ENCODE data around the gene ST6GALNAC3.
"Not testable (repeated sequence)": the region's sequence is repeated elsewhere in the genome, so short reads cannot be mapped to it uniquely, and the experiment has no call there.

Gene ST6GALNAC3

DNA sequence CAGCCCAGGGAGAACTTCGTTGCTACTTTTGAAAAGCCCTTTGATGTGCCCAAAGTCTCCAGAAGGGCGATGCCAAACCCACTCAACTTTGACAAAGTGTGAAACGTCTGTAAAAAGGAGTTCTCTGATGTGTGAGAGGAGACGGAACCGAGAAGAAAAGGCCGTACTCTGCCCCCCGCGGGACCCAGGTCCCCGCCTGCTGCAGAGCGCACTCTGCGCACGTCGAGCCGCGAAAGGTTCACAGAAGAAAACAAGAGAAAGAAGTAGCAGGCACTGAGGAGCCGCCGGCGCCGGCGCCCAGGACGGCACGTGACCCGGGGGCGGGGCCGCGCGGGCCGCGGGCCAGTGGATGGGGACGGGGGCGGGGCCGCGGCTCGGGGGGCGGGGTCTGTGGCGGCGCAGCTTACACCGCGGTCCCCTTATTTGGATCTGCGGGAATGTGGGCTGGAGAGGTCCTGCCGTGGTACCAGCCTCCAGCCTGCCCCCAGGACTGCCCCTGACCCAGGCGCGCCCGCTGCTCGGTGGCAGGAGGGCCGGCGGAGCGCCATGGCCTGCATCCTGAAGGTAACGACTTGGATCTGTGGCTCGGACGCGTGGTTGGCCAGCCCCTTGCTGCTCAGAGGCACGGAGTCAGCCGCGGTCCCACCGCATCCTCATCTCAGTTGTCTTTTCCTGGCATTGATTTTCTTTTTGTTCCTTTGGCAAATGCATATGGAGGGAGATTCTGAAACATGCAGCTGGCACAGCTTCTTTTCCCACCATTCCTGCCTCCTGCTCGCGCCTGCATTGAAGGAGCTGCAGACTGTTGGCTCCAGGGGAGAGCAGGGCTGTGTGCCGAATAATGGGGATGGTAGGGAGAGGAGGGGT, at the start of gene ST6GALNAC3:
Gene ST6GALNAC3 (plus strand): TSS at position 426 of the 867 bp plus-strand sequence.
- ATAC-seq = peak; percentile 91 to 94

DNA sequence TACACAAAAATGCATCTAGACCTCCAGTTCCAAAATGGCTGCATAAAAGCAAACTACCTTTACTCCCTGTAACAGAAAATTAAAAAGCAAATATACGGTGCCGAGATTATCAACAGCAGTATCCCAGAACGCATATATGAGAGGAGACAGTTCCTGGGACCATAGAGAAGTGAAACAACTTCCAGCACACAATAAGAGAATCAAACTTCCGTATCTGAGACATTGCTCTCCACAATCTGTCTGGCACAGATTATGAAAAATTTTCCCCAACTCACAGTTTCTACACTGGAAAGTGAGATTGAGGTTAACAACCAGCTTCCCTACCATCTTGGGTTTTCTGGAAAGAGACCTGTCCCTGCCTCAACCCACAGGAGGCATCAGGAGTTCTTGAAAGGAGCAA, 47.2 kb upstream of the ST6GALNAC3 start:
- ATAC-seq = no peak

DNA sequence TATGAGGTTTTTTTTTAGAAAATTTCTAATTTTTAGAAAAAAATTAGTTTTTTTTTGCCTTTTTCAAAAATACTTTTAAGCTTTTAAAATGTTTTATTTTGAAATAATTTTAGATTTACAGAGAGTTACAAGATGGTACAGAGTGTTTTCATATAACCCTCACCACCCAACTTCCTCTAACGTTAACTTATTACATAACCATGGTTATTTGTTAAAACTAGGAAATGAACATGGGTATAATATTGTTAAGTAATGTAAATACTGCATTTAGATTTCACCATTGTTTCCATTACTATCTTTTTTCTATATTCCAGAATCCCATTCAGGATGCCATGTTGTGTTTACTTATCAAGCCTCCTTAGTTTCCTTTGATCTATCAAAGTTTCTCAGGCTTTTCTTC, 45.2 kb upstream of the ST6GALNAC3 start:
- no peak for ATAC-seq

DNA sequence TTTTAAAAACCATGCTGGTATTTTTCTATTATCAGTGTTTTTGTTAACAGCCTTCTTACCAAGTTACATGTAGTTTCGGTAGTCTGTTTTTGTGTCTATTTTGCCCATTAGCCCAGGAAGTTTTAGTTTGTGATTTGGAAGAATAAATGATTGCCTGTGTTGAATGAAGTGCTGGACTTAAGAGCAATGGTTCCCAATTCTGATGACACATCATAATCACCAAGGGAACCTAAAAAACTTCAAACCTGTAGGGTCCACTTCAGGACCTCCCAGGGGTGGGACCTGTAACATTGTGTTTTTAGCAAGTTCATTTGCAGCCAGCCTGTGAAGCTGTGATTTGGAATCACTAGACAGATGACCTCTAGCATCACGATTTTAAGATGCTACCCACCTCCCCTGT, 43.0 kb upstream of the ST6GALNAC3 start:
- no peak for ATAC-seq

DNA sequence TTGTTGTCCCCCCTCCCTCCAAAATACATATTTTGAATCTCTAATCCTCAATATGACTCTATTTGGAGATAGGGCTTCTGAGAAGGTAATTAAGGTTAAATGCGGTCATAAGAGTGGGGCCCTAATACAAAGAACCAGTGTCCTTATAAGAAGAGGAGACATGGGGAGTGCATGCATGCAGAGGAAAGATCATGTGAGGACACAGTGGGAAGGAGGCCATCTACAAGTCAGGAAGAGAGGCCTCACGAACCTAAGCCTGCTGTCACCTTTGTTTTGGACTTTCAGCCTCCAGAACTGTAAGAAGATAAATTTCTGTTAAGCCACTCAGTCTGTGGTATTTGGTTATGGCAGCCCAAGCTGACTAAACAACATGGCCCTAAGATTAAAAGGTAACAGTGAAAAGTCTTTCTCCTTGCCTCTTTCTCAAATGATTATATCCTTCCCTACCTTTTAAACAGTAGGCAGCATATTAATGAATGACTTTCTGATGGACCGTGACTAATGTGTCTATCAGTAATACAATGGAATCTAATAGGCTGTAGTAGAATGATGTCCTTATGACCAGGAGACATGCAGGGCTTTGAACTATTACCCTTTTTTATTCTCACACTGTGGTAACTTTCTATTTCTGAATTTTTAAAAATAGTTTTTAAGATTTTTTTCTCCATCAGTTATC, 40.6 kb upstream of the ST6GALNAC3 start:
- ATAC-seq = no peak

DNA sequence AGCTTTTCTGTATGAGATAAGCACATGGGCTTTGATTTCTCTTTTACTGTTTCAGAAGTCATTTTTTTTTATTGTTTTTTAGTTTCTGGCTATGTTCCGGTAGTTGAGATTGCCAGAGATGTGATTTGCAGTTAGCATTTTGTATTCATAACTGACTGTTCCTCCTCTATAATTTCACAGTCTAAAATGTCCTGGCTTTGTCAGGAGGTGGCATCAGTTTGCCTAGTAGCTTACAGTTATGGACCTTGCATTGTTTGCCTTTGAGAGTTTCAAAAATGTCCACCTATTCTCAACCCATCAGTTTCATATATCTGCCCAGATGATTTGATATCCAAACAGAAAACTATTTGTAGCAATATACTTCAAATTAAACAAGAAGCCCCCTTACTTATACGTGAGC, 39.5 kb upstream of the ST6GALNAC3 start:
- ATAC-seq = no peak

DNA sequence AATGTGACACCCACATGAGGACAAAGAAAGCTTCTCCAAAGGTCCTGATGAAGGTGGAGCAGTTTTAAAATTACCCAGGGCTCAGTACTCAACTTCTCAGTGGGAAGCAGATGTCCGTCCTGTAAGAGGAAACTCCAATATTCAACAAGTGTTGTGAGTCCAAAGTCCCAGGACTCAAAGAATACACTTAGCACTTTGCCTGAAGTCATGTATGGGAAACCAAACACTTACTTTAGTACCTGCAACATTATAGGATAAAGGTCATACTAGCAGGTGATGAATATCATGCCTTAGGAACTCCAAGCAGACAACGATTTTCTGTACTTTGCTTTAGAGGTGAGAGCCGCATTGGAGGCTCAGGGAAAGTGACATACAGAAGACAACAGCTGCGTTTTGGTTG, 37.2 kb upstream of the ST6GALNAC3 start:
- no peak for ATAC-seq

DNA sequence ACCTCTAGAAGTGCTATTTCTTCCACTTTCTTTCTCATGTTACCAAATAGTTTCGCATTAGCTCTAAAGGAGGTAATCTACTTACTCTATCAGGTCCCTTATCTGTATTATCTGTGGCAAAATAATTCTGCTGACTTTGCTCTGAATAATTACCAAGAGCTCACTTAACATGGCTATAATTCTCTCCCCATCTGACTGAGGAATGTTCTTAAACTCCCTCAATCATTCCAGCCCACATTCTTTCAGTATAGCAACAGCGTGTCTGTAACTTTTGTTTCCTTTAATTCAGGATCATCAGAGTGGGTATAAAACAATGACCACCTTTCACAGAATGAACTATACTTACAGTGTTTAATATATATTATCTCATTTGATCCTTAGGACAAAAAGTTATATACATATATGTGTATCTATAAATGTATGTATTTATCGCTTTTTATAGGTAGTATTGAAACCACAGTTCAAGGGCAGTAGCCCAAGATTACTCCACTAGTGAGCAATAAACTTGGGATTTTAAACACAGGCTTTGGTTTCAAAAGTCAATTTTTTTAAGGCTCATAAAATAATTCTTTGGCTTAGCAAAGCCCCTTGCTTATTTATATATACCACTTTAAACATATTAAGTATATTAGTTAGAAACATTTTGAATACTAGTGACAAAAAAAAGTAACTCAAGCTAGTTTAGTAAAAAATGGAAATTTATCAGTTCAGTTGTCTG, 36.1 kb upstream of the ST6GALNAC3 start:
- no peak for ATAC-seq

DNA sequence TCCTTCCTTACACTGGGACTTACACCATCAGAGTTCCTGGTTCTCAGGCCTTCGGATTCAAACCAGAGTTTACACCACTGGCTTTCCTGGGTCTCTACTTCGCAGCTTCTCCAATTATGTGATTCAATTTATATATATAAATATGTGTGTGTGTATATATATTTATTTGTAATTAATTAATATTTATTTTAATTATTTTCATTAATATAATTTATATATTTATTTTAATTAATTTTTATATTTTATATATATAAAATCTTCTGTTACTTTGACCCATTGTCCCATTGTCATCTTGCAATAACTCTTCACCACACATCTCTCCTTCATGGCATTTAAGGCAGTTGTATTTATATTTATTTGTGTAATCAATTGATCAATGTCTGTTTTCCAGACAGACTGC, 28.4 kb upstream of the ST6GALNAC3 start:
- ATAC-seq = no peak

DNA sequence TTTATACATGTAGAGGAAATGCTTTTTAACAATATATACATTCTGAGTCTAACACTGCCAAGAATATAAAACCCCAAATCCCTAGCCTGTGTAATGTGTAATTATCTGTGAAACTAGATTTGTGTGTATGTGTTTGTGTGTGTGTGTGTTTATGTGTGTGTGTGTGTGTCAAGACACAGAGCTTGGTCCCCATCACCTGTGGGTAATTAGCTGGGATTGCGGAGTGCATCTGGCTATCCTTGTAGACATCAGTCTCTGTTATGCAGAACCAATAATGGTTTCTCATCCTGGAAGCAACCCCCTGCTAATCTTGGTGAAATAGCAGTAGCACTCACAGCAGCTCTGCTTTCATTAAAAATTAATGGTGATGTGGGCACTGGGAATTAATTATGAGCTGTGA, 26.3 kb upstream of the ST6GALNAC3 start:
- ATAC-seq = no peak

DNA sequence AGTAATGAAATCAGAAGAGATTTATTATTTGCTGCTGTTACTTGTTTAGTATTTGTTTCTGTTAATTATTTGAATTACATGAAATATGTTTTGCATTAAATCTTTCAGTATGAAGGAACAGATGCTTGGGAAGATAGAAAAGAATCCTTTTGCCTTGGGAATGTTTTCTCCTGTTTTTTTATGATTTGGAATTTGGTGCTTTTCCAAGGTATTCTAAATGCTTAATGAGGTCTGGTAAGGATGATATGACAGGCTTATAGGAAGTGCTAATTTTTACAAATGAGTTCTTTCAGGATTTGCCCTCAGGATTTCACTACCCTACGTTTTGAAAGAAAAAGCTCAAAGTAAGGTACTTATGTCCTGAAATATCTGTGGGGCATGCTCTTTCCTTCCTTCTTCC, 25.6 kb upstream of the ST6GALNAC3 start:
- no peak for ATAC-seq

DNA sequence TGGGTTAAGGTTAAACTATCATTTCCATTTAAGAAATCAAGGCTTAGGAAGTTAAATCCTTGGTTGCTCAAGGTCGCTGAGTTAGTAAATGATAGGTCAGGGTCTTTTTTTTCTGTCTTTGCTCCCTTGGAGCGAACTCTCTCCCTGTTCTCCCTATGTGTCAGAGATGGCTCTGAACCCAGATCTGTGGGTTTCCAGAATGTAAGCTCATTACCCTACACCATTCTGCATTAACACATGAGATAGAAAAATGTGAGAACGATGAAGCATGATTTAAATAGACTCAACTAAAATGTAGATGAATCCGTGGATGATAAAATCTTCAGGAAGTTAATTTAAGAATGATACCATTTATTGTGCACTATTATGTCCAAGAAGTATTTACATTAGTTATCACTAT, 25.0 kb upstream of the ST6GALNAC3 start:
- no peak for ATAC-seq

DNA sequence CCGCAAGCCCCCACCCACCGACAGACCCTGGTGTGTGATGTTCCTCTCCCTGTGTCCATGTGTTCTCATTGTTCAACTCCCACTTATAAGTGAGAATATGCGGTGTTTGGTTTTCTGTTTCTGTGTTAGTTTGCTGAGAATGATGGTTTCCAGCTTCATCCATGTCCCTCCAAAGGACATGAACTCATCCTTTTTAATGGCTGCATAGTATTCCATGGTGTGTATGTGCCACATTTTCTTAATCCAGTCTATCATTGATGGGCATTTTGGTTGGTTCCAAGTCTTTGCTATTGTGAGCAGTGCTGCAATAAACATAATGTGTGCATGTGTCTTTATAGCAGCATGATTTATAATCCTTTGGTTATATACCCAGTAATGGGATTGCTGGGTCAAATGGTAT, 24.5 kb upstream of the ST6GALNAC3 start:
- not testable (repeated sequence) for ATAC-seq

DNA sequence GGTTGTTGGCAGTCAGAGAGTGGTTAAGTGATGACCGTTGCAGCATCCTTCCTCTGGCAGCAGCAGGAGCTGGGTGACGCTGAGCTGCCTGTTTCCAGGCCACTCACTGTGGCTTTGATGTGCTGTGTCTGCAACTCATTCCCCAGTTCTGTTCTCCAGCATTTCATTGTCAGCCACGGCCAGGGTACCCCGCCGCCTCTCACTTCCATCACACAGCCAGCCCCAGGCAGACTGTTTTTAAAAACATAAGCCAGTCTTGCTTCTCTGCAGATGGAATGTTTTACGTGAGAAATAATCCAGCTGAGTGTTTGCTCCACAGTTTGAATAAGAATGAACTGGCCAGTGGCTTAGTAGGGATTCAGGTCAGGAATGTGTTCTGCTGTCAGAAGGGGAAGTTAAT, 21.5 kb upstream of the ST6GALNAC3 start:
- ATAC-seq = no peak

DNA sequence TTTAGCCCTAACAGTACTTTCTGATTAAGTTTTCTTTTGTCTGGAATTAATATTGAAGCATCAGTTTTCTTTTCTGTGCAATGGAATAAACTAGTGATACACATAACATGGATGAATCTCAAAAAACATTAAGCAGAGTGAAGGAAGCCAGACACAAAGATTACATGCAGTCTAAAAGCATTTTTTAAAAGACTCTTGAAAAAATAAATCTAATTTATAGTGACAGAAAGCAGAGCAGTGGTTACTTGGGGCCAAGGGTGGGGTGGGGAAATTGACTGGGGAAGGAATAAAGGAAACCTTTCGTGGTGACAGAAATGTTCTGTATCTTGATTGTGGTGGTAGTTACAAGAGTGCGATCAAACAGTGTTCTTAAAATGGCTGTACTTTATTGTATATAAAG, 20.2 kb upstream of the ST6GALNAC3 start:
- no peak for ATAC-seq

DNA sequence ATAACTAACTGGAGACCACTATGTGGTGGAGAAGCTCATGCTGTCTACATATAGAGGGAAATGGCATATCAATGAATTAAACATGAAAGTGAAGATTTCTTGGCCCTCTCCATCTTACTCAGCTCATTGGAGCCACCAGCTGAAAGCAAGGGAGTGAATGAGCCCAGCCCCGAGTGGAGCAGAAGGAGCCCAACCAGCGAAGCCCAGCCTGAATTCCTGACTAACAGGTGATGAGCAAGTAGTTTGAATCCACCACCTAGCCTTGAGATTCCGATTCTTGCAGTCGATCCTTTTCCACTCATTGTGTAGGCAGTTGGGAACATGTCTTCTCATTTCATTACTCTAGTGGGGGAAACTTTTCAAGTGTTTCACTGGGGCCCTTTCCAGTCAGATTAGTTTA, 18.6 kb upstream of the ST6GALNAC3 start:
- ATAC-seq = no peak

DNA sequence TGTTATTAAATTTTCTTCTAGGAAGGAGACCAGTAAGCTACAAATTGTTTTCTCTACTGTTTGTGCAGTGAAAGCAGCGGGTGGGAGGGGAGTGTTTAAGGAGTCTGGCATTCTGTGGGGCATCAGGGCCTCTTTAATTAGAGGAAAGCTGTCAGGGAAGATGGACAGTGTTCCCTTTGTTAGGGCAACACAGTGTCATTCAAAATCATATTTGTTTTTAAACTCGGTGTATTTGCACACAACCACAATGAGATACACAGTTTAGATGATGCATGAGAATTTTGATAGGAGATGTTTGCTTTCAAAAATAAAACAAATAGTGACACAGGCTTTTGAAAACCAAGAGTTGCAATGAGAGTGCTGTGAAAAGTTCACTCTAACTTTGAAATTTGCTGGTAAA, 15.1 kb upstream of the ST6GALNAC3 start:
- ATAC-seq = no peak

DNA sequence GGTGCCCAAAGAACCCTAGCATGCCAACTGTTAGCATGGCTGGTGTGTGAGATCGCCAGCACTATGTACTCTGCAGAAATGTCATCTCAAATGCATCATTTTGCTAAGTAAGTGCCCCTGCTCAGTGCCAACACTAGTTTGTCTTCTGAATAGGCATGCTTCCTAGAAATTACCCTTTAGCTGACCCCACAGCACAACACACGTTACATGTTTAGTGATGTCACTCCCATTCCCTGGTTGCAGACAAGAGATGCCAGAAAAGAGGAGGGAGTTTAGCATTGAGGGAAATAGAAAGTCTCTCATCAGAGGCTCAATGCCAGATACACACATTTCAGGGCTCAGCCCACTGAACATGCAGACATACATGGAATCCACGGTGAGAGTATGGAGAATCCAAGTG, 9.3 kb upstream of the ST6GALNAC3 start:
- no peak for ATAC-seq

DNA sequence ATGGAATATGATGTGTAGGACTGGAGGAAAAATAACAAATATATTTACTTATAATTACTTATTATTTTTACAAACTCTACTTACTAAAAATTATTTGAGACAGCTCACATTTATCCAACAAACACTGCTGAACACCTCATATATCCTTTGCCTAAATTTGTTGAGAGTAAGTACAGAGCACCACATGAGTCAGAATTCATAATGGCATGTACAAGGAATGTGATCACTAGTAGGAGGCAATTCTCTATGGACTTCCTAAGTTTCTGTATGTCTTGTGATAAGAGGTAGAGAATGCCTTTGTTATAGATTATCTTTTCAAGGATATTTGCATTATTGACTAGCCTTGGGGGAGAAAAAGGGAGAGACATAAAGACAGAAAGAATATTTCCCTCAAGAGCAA, 8.2 kb upstream of the ST6GALNAC3 start:
- ATAC-seq = no peak

DNA sequence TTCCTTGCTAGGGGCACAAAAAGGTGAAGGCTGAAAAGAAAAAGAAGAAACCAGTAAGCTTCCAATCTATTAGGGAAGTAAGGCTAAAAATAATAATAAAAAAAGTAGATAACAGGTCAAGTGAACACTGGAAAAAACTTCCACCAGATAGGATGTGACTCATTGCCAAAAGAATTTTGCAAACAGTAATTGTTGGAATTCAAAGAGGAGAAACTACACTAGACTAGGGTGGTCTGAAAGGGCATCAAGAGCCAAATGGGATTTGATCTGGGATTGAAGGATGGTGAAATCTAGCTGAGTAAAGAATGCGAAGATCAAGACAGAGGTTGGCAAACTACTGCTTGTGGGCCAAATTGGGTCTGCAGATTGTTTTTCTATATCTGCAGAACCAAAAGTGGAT, 6.0 kb upstream of the ST6GALNAC3 start:
- ATAC-seq = no peak

DNA sequence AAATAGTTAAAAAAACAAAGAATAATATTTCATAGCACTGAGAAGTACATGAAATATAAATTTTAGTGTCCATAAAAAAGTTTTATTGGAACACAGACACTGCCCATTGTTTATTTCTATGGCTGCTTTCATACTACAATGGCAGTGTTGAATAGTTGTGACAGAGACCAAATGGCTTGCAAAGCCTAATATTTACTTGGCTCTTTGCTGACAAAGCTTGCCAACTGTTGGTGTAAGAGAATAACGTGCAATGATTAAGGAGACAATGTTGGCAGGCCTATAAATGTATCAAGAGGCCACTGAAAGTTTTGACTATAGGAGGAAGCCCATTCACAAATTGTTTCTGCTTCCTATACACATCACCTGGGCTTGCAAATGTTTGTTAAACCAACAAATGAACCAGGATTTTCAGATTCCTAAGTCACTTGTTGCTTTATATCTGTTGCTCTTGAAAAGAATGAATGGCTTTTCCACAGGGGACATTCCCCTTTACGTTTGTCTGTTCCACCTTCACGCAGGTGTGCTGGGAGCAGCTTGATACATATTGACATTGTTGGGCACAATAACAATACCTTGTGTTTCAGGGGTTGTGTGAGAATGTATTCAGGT, 5.5 kb upstream of the ST6GALNAC3 start:
- ATAC-seq = no peak

DNA sequence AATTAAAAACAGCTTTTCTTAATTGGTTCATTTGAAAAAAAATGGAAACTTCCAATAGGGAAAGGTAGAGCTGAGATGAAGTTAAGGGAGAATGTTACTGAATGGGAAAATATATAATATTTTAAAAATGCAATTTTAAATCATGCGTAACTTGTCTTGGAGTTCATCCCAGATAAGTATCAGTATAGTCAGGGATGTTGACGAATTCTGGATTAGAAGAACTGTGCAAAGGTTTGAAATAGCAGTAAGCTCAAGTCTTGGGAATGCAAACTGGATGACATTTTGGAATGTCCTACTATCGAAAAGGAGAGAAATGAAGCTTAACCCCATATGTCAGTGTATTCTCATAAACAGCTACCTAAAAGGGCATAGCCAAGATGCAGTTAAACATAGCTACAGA, 4.0 kb upstream of the ST6GALNAC3 start:
- ATAC-seq = no peak

DNA sequence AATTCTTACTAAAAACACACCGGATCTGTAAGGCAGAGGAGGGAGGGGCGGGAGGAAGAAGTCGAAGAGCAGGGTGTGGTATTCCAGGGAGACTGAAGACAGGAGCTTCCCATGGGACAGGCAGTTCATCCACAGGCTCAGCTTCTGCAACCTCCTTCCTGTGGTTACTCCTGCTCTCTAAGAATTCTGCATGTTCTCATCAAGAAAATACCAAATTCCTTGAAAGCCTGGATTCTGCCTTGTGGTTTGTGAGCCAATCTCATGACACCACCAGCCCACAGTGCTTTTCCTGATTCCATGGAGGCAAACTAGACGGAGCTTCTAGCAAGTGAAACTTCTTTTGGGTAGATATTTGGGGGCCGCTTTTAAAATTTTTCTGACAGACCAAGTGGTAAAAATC, 1.1 kb upstream of the ST6GALNAC3 start:
- no peak for ATAC-seq

DNA sequence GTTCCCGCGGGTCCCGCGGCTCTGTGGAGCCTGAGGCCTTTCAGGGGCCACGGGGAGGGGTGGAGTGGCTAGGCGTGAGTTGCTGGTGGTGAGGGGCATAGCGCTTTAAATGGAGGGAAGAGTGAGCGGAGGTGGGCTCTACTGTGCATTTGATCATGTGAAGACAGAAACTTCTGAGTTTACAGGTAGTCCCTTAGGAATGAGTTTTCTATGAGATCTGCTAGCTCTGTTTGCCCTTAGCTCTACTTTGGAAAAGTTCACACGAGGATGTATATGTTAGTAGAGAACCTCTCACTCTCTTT, 593 bp downstream of the ST6GALNAC3 start:
- no peak for ATAC-seq

All from activated CD4-positive, CD25-positive, alpha-beta regulatory T cell treated with anti-CD3 and anti-CD28 coated beads, Interleukin-2, amount 50 U/mL, for 24 hours (primary cell).